Activated CD4-positive, alpha-beta memory T cell treated with anti-CD3 and anti-CD28 coated beads, Interleukin-2, amount 10 ng/mL, durations not matched to agents 7 days and 5 days (primary cell): Measurements from ENCODE around the gene C4orf33. TPM values are rescaled to one million over a fixed set of nuclear protein-coding genes. Genes with fewer than 3 reads are reported as not detected.

ENCODE experiments used
- CTCF ChIA-PET: fragments of 350-600 bp; sonication (Branson Sonifier 250); formaldehyde crosslinking; loops from one replicate; lab custom pipeline; 2021; ENCODE audit warnings: antibody characterized with exemption, inconsistent platforms; lab: Charles Lee
- POLR2A ChIA-PET: fragments of 350-600 bp; sonication (Branson Sonifier 250); formaldehyde crosslinking; loops from one replicate; lab custom pipeline; 2021; ENCODE audit warnings: antibody characterized with exemption; lab: Charles Lee
- DNase-seq: peaks from one replicate; pipeline ENCODE4 v3.0.0-alpha.2; 2020
- H3K27ac Mint-ChIP-seq: one replicate; pipeline ENCODE4 v1.8.0; 2021; ENCODE audit warnings: mild to moderate bottlenecking, mixed read lengths
- H3K27me3 Mint-ChIP-seq: one replicate; pipeline ENCODE4 v1.8.0; 2021; ENCODE audit warnings: mixed read lengths
- H3K36me3 Mint-ChIP-seq: one replicate; pipeline ENCODE4 v1.8.0; 2021; ENCODE audit warnings: low read depth, mixed read lengths
- H3K4me1 Mint-ChIP-seq: one replicate; pipeline ENCODE4 v1.8.0; 2021; ENCODE audit warnings: mixed read lengths
- H3K4me3 Mint-ChIP-seq: one replicate; pipeline ENCODE4 v1.8.0; 2021; ENCODE audit warnings: mild to moderate bottlenecking, mixed read lengths
- H3K9me3 Mint-ChIP-seq: one replicate; pipeline ENCODE4 v1.8.0; 2021; ENCODE audit warnings: mixed read lengths
- total RNA-seq, 2 experiments: library from RNA; stranded (reverse); gene quantifications; one replicate each; pipeline ENCODE4 v1.2.3, GENCODE V29; 2021

The C4orf33 gene
- total RNA-seq, 2 experiments from 2014 or later = 26.2 to 27.2 TPM

DNA sequence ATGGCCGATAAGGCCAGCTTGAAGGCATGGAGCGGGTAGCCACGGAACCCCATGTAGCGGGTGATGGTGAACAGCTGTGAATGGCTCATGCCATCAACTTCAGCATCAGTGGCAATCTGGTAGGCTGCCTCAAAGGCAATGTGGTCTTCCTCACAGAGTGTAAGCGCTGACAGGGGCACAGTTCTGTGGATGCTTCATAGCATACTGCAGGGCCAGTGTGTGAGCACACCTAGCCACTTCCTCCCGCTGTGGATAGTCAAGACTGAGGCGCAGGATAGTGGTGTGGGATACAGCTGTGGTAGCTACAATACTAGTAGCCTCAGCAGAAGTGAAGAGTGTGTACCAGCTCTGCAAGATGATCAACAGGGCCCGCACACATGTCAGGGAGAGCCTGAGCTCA, 40.5 kb downstream of the C4orf33 start:
- Mint-ChIP-seq H3K36me3 (no peaks in the 10 kb centered on the region), H3K4me1 (no peaks in the 10 kb centered on the region), H3K4me3 (no peak overlapping the region), H3K27ac (no peak overlapping the region), H3K9me3 (peaks cover 3% of the 10 kb centered on the region), H3K27me3 (peaks cover 4% of the 10 kb centered on the region)
- ChIA-PET CTCF (no interaction called here), POLR2A (no interaction called here)
- DNase-seq = no peak

DNA sequence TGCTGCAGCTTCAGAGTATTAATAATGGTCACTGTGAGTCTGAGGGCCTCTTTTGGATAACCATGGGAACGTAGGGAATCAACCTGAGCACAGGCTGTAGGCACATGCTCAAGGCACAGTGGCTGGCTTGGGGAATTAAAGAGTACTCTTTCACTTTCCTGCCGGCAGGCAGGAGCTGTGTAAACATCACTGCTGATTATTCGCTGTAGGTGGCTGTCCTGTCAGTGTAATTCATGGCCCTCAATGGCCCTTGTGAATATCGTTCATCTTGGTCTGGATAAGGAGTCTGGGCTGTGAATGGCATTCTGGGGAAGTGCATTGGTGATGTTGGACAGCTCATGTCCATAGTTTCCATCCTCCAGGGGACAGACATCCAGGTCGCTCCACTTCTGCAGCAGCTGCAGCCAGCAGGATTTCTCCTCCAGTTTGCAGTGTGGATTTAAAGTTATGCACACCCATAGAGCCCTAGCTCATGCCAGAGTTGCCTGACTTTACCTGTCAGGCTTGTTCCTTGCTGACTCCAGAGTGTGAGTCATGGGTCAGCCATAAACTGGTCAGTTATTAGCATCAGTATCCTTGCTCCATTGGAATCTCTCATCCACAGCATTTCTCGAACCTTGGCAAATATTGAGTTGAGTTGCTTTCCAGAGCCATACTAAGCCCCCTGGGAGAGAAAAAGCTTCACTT, 43.0 kb downstream of the C4orf33 start:
- H3K4me1 Mint-ChIP-seq = no peaks in the 10 kb centered on the region
- no peaks in the 10 kb centered on the region for H3K9me3 Mint-ChIP-seq
- POLR2A ChIA-PET = no interaction called here
- no peak overlapping the region for H3K4me3 Mint-ChIP-seq
- no peak overlapping the region for H3K27ac Mint-ChIP-seq
- H3K27me3 Mint-ChIP-seq = peaks cover 10% of the 10 kb centered on the region
- CTCF ChIA-PET = no interaction called here
- no peak for DNase-seq
- H3K36me3 Mint-ChIP-seq = no peaks in the 10 kb centered on the region

DNA sequence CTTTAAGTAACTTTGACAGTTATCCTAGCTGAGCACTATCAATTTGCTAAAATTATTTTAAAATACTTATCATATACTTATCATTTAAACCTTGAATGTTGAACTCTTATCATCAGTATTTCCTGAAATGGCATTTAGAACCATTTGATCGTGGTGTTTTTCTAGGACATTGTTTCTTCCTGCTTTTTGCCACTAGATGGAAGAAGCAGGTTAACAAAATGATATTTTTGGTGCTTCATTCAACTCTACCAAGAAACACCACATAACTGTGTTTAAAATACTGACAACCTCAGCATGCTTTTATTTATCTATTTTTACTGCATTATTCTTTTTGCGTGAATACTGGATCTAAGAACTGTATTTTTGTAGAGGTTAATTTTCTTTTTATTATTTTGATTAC, 44.6 kb downstream of the C4orf33 start:
- DNase-seq = no peak
- H3K9me3 Mint-ChIP-seq = no peaks in the 10 kb centered on the region
- no peaks in the 10 kb centered on the region for H3K4me1 Mint-ChIP-seq
- ChIA-PET CTCF (no interaction called here), POLR2A (no interaction called here)
- H3K4me3 Mint-ChIP-seq = no peak overlapping the region
- no peaks in the 10 kb centered on the region for H3K36me3 Mint-ChIP-seq
- H3K27ac Mint-ChIP-seq = no peak overlapping the region
- H3K27me3 Mint-ChIP-seq = peaks cover 13% of the 10 kb centered on the region

- H3K27ac Mint-ChIP-seq = no peak overlapping the region
- POLR2A ChIA-PET = no interaction called here
- H3K4me3 Mint-ChIP-seq = no peak overlapping the region
- H3K9me3 Mint-ChIP-seq = no peaks in the 10 kb centered on the region
- no peak for DNase-seq
- H3K27me3 Mint-ChIP-seq = peaks cover 15% of the 10 kb centered on the region
- H3K36me3 Mint-ChIP-seq = no peaks in the 10 kb centered on the region
- H3K4me1 Mint-ChIP-seq = no peaks in the 10 kb centered on the region
- CTCF ChIA-PET = no interaction called here
Measured at GRCh38 chr4:129143359-129143758, 47.4 kb downstream of the C4orf33 start.

GRCh38 chr4:129144755-129145206, 48.8 kb downstream of the C4orf33 start:
- ChIA-PET CTCF (no interaction called here), POLR2A (no interaction called here)
- H3K27ac Mint-ChIP-seq = no peak overlapping the region
- H3K36me3 Mint-ChIP-seq = no peaks in the 10 kb centered on the region
- H3K4me3 Mint-ChIP-seq = no peak overlapping the region
- H3K9me3 Mint-ChIP-seq = no peaks in the 10 kb centered on the region
- DNase-seq = no peak
- no peaks in the 10 kb centered on the region for H3K4me1 Mint-ChIP-seq
- H3K27me3 Mint-ChIP-seq = peaks cover 21% of the 10 kb centered on the region

DNA sequence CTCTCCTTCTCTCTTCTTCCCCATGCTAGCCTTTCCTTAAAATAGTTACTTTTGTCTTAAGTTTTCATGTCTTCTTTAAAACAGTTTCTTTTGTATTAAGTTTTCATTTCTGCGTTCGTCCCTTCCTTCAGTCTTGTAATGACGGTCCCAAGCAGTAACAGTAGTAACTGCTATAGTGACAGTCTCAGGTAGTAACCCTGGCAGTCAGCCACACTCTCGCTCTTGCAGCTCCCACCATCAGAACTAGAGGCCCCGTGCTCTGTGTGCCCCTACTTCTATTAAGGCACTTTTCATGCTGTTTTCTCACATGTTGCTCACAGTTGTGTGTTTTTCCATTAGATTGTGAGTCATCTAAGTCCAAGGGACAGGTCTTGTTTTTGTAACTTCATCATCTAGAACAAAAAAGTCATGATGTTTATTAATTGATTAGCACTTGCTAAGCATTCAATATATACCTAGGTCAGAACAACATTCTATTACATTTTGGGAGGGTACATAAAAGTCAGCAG, 49.3 kb downstream of the C4orf33 start:
- DNase-seq = no peak
- Mint-ChIP-seq H3K27me3 (peaks cover 23% of the 10 kb centered on the region), H3K9me3 (no peaks in the 10 kb centered on the region), H3K27ac (no peak overlapping the region), H3K36me3 (no peaks in the 10 kb centered on the region), H3K4me3 (no peak overlapping the region), H3K4me1 (no peaks in the 10 kb centered on the region)
- POLR2A ChIA-PET = no interaction called here
- CTCF ChIA-PET = no interaction called here

DNA sequence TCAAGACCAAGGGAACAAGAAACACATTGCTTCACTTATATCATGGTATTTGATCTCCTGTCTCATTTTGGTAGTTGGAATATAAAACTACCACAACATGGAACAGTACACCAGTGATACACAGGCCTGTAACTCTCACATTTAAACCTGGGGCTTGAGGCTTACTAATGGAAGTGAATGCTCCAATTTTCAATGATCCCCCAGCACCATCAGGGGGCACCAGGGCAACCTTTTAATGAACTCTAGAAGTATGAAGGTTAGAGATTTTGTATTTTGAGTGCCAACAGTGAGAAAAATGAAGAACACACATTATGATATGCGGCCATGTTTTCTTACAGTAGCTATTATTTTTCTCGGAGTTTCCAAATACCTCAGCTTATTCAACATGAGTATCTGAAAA, 50.7 kb downstream of the C4orf33 start:
- H3K4me1 Mint-ChIP-seq = no peaks in the 10 kb centered on the region
- no peaks in the 10 kb centered on the region for H3K36me3 Mint-ChIP-seq
- H3K27me3 Mint-ChIP-seq = peaks cover 20% of the 10 kb centered on the region
- ChIA-PET CTCF (no interaction called here), POLR2A (no interaction called here)
- no peaks in the 10 kb centered on the region for H3K9me3 Mint-ChIP-seq
- H3K4me3 Mint-ChIP-seq = no peak overlapping the region
- no peak overlapping the region for H3K27ac Mint-ChIP-seq
- DNase-seq = no peak

GRCh38 chr4:129148892-129149291, 52.9 kb downstream of the C4orf33 start:
- no peak for DNase-seq
- CTCF ChIA-PET = no interaction called here
- Mint-ChIP-seq H3K36me3 (no peaks in the 10 kb centered on the region), H3K9me3 (no peaks in the 10 kb centered on the region), H3K27ac (no peak overlapping the region), H3K4me3 (no peak overlapping the region), H3K27me3 (peaks cover 15% of the 10 kb centered on the region), H3K4me1 (no peaks in the 10 kb centered on the region)
- POLR2A ChIA-PET = no interaction called here

- no peaks in the 10 kb centered on the region for H3K4me1 Mint-ChIP-seq
- H3K36me3 Mint-ChIP-seq = no peaks in the 10 kb centered on the region
- no peak overlapping the region for H3K27ac Mint-ChIP-seq
- no peak for DNase-seq
- H3K9me3 Mint-ChIP-seq = no peaks in the 10 kb centered on the region
- POLR2A ChIA-PET = no interaction called here
- CTCF ChIA-PET = no interaction called here
- H3K4me3 Mint-ChIP-seq = no peak overlapping the region
- peaks cover 17% of the 10 kb centered on the region for H3K27me3 Mint-ChIP-seq
Measured at GRCh38 chr4:129149906-129150305, 54.0 kb downstream of the C4orf33 start.

GRCh38 chr4:129152350-129152749, 56.4 kb downstream of the C4orf33 start:
- no peak for DNase-seq
- H3K27me3 Mint-ChIP-seq = peaks cover 16% of the 10 kb centered on the region
- no peaks in the 10 kb centered on the region for H3K36me3 Mint-ChIP-seq
- no peaks in the 10 kb centered on the region for H3K9me3 Mint-ChIP-seq
- ChIA-PET POLR2A (no interaction called here), CTCF (no interaction called here)
- H3K4me1 Mint-ChIP-seq = no peaks in the 10 kb centered on the region
- no peak overlapping the region for H3K27ac Mint-ChIP-seq
- no peak overlapping the region for H3K4me3 Mint-ChIP-seq

DNA sequence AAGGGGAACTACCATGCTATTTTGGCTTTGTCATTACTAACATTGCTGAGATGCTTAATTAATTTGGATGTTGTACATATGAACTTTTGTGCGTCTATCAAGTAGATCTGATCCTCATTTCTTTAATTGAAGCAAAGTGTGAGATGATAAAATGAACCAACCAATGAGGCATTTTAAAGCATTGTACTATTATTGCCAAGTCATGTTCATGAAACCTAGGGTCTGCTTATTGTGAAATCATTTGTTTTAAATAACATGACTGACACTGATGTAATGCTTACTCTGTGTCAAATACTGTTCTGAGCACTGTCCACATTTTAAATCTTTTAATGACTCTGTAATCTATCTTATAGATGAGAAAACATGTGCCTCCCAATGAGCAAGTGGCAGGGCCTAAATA, 57.7 kb downstream of the C4orf33 start:
- H3K9me3 Mint-ChIP-seq = no peaks in the 10 kb centered on the region
- DNase-seq = no peak
- no peak overlapping the region for H3K4me3 Mint-ChIP-seq
- H3K27ac Mint-ChIP-seq = no peak overlapping the region
- H3K4me1 Mint-ChIP-seq = no peaks in the 10 kb centered on the region
- H3K27me3 Mint-ChIP-seq = peaks cover 17% of the 10 kb centered on the region
- ChIA-PET CTCF (no interaction called here), POLR2A (no interaction called here)
- H3K36me3 Mint-ChIP-seq = no peaks in the 10 kb centered on the region

- Mint-ChIP-seq H3K27me3 (peaks cover 19% of the 10 kb centered on the region), H3K4me1 (no peaks in the 10 kb centered on the region), H3K27ac (no peak overlapping the region), H3K9me3 (no peaks in the 10 kb centered on the region), H3K4me3 (no peak overlapping the region), H3K36me3 (no peaks in the 10 kb centered on the region)
- DNase-seq = no peak
- ChIA-PET POLR2A (no interaction called here), CTCF (no interaction called here)
Measured at GRCh38 chr4:129162450-129162849, 66.5 kb downstream of the C4orf33 start.

DNA sequence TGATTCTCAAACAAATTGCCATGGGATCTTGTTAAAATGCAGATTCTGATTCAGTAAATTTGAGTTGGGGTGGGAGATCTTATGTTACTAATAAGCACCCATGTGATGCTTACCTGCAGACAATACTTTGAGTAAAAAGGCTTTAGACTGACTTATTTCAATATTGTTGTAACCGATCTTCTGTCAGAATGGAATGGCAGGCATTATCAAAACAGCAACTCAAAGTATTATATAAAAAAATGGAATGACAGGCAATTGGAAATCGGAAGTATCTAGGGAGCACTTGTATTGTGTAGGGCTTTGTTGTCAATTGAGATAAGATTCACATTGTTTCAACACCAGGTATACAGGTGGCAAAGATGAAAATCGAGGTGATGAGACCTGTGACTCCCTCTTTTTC, 67.5 kb downstream of the C4orf33 start:
- ChIA-PET POLR2A (no interaction called here), CTCF (no interaction called here)
- Mint-ChIP-seq H3K4me3 (no peak overlapping the region), H3K4me1 (no peaks in the 10 kb centered on the region), H3K9me3 (no peaks in the 10 kb centered on the region), H3K36me3 (no peaks in the 10 kb centered on the region), H3K27ac (no peak overlapping the region), H3K27me3 (peaks cover 22% of the 10 kb centered on the region)
- DNase-seq = no peak

DNA sequence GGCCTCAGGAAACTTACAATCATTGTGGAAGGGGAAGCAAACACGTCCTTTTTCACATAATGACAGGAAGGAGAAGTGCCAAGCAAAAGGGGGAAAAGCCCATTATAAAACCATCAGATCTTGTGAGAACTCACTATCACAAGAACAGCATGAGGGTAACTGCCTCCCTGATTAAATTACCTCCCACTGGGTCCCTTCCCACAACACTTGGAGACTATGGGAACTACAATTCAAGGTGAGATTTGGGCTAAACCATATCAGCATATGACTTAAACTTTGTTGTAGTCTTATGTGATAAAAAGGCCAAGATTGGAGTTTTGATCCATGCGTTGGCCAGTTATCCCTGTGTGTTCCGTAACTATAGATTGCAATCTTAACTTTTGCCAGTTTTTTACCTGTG, 68.3 kb downstream of the C4orf33 start:
- no peaks in the 10 kb centered on the region for H3K4me1 Mint-ChIP-seq
- ChIA-PET POLR2A (no interaction called here), CTCF (no interaction called here)
- DNase-seq = no peak
- no peaks in the 10 kb centered on the region for H3K9me3 Mint-ChIP-seq
- H3K27ac Mint-ChIP-seq = no peak overlapping the region
- H3K36me3 Mint-ChIP-seq = no peaks in the 10 kb centered on the region
- H3K27me3 Mint-ChIP-seq = peaks cover 27% of the 10 kb centered on the region
- H3K4me3 Mint-ChIP-seq = no peak overlapping the region
